HG02970 (cell line): Measurements from ENCODE around the gene KCNJ2.
A peak's percentile ranks its signal among the peaks of the same experiment; 100 is the strongest.

Source experiments
- ATAC-seq: cut with Tn5 transposase; IDR thresholded peaks from one replicate; pipeline ENCODE4 v1.9.1; 2021; ENCODE audit warnings: mild to moderate bottlenecking, moderate library complexity, moderate number of reproducible peaks; ENCODE audit not compliant: unreplicated experiment, low FRiP score

KCNJ2 gene

DNA sequence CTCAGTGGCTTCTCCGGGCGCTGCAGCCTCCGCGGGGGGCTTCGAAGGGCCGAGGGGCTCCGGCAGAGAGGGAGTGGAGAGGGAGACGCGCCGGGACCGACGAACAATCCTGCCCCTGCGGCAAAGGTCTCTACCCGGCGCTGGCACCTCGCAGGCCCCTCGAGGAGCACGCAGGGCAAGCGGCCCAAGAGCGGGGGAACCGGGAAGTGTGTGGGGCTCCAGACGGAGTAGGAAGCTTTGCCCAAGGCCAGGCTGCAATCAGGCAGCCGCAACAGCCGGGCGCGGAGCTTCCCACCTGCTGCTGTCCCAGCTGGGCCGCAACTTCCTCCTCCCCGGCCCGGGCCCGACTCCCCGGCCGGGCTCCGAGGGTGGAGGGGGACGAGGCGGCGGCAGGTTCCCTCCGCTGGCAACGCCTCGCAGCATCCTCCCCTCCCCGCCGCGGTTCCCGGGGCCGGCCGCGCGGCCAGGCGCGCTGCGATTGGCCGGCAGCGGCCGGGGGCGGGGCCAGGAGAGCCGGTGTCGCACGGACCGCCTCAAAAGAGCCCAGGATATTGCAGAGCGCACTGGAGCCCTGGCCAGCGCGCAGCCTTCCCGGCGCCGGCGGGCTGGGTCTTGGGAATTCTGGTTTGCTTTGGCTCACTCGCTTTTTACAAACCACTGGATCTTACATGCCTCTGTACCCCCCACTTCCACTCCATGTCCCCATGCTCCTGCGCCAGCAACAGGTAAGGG lies at the start of gene KCNJ2:
Gene KCNJ2, plus strand, starts transcription at position 556 of the 732 bp plus-strand sequence. CDS start 5,508 bp downstream, outside the sequence.
- peak; percentile 92 for ATAC-seq

DNA sequence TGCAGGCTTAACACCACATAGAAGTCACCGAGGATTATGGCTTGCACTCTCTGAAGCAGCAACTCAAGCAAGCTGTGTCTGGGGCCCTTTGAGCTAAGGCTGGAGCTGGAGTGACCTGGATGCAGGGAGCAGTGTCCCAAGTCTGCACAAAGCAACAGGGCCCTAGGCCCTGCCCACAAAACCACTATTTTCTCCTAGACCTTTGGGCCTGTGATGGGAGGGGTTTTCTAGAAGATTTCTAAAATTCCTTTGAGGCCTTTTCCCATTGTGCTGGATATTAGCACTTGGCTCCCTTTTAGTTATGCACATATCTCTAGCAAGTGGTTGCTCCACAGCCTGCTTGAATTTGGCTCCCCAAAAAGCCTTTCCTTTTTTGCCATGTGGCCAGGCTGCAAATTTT lies 49.8 kb upstream of the KCNJ2 start:
- no peak for ATAC-seq

DNA sequence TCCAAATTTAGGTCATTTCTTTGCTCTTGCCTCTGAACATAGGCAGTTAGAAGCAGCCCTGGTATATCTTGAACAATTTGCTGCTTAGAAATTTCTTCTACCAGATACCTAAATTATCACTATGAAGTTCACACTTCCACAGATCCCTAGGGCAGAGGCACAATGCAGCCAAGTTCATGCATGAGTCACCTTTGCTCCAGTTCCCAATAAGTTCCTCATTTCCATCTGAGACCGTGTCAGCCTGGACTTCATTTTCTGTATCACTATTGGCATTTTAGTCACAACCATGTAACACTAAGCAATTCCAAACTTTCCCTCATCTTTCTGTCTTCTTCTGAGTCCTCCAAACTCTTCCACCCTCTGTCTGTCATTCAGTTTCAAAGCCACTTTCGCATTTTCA lies 49.3 kb upstream of the KCNJ2 start:
- no peak for ATAC-seq

DNA sequence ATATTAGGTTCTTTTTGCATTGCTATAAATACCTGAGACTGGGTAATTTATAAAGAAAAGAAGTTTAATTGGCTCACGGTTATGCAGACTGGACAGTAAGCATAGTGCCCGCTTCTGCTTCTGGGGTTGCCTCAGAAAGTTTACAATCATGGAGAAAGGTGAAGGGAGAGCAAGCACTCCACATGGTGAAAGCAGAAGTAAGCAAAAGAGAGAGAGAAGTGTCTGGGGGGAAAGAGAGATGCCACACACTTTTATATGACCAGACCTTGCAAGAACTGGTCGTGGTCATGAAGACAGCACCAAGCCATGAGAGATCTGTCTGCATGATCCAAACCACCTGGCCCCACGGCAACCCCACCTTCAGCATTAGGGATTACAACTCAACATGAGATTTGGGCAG lies 48.9 kb upstream of the KCNJ2 start:
- no peak for ATAC-seq

DNA sequence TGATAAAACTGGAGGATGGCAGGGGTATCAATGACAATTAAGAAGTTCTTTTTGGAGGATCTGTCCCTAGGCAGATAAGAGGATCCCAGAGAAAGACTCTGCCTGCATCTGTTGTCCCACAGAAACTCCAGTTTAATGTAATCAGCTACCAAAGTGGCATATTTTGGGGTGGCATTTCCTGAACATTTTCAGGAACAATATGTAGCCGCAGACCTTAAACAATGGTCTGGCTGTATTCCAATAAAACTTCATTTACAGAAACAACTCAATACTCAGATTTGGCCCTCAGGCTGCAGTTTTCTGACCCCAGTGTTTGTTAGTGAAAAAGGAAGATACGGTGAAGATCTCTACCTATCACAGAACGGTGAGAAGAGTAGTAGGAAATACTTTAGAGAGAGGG lies 48.2 kb upstream of the KCNJ2 start:
- no peak for ATAC-seq

DNA sequence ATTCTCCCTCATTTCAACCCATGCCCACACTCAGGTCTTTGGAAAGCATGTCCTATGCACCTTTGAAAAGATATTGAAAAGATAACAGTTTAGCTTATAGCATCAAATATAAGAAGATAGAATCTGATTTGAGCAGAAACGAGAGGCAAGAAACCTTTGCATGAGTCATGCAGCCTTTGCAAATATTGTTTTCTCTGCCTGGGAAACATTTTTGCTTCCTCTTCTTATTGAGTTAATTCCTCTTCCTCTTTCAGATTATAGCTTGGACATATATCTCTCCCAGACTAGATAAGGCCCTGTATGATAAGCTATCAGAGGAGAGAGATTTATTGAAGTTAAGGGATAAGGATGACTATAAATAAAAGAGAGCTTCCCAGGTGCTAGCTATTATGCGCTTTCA lies 46.1 kb upstream of the KCNJ2 start:
- no peak for ATAC-seq

DNA sequence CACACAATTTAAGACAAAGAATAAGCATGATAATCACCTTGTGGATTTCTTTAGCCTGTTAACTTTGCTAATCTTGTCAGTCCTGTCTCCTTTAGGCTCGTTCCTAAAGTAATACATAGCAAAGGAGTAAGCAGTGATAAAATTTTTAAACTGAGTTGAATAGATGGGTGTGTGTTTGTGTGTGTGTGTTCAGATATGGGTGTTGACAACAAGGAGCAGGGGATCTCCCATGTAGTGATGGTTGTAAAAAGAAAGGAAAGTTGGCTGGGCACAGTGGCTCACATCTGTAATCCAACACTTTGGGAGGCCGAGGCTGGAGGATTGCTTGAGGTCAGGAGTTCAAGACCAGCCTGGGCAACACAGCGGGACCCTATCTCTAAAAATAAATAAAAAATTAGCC lies 44.6 kb upstream of the KCNJ2 start:
- no peak for ATAC-seq

DNA sequence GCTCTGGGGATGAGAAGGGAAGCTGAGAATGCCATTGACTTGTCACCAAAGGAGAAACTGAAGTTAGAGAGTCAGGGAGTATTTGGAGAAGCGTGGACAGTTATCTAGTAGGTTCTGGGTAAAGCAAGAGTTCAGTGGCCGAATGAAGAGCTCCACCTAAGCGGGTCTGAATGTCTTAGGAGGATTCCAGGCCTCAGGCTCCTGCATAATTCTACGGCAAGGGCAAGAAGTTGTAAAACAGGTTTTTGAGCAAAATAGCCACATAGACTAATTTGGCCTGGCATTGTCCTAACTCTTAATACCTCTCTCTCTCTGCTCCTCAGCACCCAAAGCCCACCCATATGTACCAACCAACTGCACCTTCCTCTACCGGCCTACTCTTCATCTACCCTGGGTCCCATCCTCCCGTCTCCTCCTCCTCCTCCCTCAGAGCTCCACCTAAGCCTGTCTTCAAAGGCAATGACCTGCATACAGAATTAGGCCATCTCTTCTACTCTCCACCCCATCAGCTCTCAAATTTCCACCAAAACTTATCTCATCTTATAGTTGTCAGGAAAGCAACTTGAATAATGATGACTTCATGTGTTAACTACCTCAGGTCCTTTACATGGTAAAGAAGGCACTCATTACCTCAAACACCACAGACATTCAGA lies 42.0 kb upstream of the KCNJ2 start:
- ATAC-seq = no peak

DNA sequence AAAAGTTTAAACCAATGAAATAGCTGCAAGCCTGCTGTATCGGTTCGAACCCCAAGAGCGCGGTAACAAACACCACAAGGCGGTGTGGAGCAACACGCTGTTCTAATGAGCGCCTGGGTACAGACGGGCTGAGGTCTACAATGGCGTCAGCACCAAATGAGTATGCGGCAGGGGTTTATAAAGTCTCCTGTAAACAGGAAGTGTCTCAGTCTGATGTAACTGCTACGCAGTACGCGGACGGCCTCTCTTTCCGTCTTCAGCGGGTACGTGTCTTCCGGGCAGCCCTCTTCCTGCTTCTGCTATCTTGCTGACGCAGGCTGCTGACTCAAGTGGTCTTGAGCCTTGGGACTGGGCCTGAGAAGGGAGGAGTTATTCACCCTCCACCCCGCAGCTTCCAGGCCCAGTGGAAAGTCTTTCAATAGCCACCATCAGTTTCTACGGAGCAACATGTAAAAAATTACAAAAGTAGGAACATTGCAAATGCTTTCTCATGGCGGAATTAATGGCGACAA lies 40.5 kb upstream of the KCNJ2 start:
- ATAC-seq = no peak

DNA sequence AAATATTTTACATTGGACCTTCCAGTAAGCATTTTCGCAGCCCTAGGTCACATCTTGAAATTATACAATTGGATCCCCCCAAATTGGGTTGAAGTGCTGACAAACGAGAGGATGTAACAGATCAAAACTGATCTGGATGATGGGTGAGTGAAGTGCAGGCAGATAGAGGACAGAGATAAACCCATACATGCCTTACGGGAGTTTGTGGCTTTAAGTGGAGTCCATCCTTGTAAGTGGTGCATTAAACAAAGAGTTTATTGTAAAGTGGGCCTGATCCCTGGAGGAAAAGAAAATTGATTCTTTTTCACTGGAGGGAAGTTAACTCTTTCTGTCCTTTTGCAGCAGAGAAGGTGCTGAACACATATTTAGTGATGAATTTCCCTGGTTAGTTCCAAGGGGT lies 39.0 kb upstream of the KCNJ2 start:
- no peak for ATAC-seq

DNA sequence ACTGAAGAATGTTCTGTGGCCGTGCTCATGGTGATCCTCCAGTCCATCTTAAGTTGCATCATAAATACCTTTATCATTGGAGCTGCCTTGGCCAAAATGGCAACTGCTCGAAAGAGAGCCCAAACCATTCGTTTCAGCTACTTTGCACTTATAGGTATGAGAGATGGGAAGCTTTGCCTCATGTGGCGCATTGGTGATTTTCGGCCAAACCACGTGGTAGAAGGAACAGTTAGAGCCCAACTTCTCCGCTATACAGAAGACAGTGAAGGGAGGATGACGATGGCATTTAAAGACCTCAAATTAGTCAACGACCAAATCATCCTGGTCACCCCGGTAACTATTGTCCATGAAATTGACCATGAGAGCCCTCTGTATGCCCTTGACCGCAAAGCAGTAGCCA lies 36.8 kb upstream of the KCNJ2 start:
- ATAC-seq = no peak

DNA sequence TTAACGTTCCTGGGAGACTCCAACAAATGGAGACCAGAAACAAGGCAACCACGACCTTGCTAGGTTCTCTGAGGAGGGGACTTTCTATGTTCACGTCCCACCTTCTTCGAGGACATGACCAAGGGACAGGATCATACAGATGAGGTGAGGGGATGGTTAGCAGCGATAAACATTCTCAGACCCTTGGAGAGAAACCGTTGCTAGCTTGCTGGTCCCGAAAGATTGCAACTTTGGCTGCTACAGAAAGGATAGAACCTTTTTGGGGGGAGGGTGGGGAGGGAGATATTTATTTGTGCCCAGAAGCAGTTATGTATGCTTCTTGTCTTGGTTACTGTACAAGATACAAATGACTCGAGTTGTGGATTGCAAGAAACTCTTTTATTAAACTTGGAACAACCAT lies 35.3 kb upstream of the KCNJ2 start:
- no peak for ATAC-seq

DNA sequence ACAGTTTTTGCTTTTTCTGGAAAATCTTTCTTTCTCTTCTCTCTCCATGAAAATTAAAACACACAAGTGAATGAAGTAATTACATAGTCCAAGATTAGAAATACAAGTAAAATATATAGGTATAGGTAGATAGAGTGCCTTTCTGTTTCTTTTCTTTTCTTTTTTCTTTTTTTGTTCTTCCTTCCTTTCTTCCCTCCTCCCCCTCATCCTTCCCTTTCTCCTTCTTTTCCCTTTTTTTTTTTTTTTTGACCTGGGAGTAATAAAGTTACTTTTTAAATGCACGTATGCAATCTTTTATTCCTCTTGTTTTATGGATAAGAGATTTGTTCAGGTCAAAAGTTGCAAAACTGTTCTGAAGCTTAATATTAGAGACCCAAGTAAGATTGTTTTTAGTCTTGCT lies 34.6 kb upstream of the KCNJ2 start:
- ATAC-seq = no peak

DNA sequence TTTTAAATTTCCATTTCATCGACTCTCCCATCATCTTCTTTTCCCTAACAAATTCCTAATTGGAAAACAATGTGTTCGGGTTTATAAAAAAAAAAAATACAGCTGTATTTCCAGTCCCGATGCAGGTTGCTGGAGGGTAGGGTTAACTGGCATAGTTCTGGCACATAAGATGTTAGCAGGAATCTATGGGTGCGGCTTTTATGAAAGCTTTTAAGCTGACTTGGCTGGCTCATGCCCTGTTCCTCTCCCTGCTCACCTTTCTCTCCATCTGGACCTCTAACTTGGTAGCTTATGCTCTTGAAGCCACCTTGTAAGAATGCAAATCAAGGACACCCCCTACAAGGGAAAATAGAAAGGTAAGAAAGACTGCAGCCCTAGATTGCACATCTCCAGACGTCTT lies 33.2 kb upstream of the KCNJ2 start:
- no peak for ATAC-seq

DNA sequence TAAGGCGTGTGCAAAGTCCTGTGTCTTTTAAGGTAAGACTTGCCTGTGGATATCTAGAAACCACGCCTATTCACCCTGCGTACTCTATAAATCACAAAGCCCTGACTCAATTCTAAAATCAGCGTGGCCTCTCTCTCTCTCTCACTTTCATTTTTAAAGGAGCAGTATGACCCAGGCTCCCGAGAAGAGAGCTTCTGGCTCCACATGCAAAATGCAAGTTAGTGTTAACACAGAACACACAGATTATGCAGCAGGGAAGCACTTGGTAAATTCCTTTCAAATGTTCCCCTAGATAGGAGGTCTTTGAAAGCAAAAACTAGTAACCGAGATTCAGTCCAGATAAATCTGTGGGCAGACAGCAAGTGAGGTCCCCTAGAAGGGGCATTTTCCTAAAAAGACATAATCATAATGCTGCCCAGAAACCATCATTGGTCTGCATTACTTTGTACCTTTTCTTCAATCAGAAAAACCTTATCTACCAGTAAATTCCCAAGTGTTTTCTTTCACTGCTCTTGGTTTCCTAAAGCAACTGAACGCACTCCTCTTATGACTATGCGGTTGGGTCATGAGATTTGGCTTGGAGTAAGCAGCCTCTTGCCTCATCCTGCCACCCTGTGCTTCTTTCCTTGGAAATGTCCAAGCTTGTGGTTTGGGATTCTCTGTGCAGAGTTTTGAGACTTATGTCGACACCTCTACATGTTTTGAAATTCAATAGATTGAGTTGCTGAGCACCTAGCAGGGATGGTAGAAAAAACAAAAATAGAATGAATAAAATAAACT lies 31.7 kb upstream of the KCNJ2 start:
- ATAC-seq = peak; percentile 100

DNA sequence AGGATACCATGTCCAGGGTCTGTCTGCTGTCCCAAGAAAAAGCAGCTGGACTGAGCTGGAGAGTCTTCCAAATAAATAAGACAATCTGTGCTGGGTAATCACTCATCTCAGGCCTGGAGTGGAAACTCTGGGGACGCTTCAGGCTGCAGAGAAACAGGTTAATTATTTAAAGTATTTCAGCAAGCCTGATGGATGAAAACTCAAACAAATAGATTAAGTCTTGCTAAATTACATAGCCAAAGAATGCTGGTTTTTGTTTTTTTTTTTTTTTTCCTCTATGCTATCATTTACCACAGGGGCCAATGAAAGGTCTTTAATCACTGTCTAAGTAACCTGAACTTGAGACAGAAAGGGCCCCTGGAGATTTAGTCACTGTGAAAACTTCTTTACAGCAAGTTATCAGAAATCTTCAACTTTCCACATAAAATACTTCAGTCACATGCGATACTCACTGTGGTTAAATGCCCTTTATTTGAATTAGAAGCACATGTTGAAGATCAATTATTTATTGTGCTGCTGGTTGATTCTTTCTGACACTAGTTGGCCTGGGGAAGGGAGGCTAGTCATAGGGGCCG lies 31.0 kb upstream of the KCNJ2 start:
- no peak for ATAC-seq

DNA sequence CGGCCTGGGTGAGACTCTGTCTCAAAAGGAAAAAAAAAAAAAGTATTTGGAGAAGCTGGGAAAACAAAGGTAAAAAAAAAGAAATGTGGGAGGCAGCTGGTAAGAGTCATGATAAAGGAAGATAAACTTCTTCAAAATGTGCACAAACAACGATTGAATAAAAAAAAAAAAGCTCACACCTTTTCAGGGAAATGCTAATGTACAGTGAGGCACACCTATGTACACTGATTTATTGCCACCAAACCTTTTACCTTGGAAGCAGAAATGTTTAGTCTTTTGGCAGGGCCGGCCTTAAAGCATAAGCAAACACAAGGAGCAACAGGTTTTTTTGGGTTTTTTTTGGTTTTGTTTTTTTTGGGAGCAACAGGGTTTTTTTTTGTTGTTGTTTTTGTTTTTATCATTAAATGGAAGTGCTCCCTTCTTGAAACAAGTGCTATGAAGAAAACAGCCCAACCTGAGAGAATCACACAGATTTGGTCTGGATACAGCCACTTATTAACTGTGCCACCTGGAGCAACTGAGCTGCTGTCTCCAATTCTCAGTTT lies 29.8 kb upstream of the KCNJ2 start:
- ATAC-seq = no peak

DNA sequence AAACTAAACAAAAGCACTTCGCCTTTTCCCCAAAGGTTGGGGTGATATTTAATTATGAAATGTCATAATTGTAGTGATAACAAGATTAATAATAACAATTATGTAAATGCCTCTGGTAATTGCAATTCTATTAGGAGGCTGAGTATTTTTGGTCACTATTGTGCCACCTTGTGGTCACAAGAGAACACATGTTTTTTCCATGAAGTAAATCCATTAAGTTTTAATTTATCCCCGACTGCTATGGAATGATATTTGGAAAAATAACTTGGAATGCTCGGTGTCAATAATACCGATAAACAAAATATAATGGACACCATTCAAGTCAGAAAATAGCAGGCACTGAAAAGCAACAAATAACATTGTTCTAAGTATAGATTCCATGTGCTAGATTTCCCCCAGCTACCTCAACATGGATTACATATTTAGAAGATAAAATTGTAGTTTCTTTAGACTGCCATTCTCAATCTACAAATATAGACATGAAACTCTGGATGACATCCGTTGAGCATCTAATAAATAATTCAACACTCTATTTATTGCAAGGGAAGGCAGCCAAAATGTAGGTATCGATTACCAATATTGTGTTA lies 25.0 kb upstream of the KCNJ2 start:
- no peak for ATAC-seq

DNA sequence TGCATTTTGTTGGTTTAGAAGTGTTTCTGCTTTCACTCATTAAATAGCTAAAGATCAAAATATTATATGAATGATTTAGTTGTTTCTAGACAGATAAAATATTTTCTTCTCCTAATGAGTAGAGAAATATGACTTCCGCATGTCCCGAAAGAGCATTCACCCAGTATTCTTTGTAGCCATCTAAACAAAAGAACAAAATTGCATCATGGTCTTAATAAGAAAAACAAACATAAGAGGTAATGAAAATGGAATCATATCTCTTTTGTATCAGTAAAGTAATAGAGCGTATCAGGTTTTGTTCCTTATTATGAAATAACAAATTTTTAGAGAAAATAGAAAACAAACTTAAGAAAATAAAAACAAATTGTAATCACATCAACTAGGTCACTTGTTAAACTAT lies 16.1 kb upstream of the KCNJ2 start:
- no peak for ATAC-seq

DNA sequence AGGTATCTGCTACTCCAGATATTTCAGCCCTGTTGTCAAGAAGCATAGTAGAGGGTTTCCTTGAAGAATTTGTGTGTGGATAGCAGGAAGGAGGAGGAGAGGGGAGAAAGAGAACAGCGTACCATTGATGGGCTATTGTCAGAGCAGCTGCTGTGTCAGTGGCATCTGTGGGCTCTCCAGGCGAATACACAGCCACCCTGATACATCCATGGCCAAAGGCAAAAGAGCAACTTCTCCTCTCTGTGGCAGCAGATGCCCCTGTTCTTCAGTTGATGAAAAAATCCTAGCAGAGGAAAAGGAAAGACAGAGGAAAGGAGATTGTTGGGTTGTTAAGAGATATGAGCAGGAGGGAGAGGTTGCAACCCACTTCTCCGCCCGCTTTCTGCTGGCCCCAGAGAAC lies 12.2 kb upstream of the KCNJ2 start:
- ATAC-seq = no peak
